CD14-positive monocyte (primary cell): ENCODE results near the gene AKAIN1. TPM values are rescaled to one million over a fixed set of nuclear protein-coding genes. Genes with fewer than 3 reads are reported as not detected.

Source experiments
- DNase-seq, 3 donors: peaks; one replicate each; pipeline ENCODE4 v3.0.0-alpha.2; 2011 to 2022
- H2AFZ ChIP-seq: 2 replicates; pipeline ENCODE4 v1.6.0; 2012; ENCODE audit warnings: mild to moderate bottlenecking, low read depth, low read length, inconsistent platforms; ENCODE audit not compliant: insufficient read depth, poor library complexity, severe bottlenecking
- H3K27ac ChIP-seq, 2 donors: 1 replicate in 1 of 2; 2 replicates in 1 of 2; pipeline ENCODE4 v1.5.1; 2012 to 2013; ENCODE audit warnings: low read length in 2 of 2, control low read depth in 1 of 2, inconsistent platforms in 1 of 2, low read depth in 1 of 2, mild to moderate bottlenecking in 1 of 2
- H3K27me3 ChIP-seq, 2 donors: one replicate each; pipeline versions ENCODE4 v1.6.0 to v1.6.1; 2011 to 2013; ENCODE audit warnings: low read length in 2 of 2; ENCODE audit not compliant: control insufficient read depth in 2 of 2, insufficient read depth in 2 of 2
- H3K36me3 ChIP-seq, 2 donors: replicated peaks in 1 of 2; 1 replicate in 1 of 2; 2 replicates in 1 of 2; pipeline versions ENCODE4 v1.5.1 to v1.6.1; 2012 to 2013; ENCODE audit warnings: low read length in 2 of 2, control low read depth in 1 of 2, inconsistent platforms in 1 of 2, mild to moderate bottlenecking in 1 of 2; ENCODE audit not compliant: insufficient read depth in 2 of 2, control insufficient read depth in 1 of 2
- H3K4me1 ChIP-seq, 2 donors: 1 replicate in 1 of 2; 2 replicates in 1 of 2; pipeline versions ENCODE4 v1.5.1 to v1.6.1; 2012 to 2013; ENCODE audit warnings: low read length in 2 of 2, control low read depth in 1 of 2, inconsistent platforms in 1 of 2, mild to moderate bottlenecking in 1 of 2, moderate library complexity in 1 of 2; ENCODE audit not compliant: insufficient read depth in 2 of 2, control insufficient read depth in 1 of 2
- H3K4me2 ChIP-seq: replicated peaks from 2 replicates; pipeline ENCODE3; 2012; ENCODE audit warnings: low read length, moderate library complexity, mild to moderate bottlenecking; ENCODE audit not compliant: poor library complexity, severe bottlenecking; ENCODE audit errors: extremely low read depth
- H3K4me3 ChIP-seq, 3 experiments: fragments of 200-600 bp in 1 of 3; sonication (generic) in 1 of 3; replicated peaks in 1 of 3; 1 replicate in 2 of 3; 2 replicates in 1 of 3; pipeline ENCODE4 v1.5.1; 2011 to 2013; ENCODE audit warnings: low read length in 3 of 3, mild to moderate bottlenecking in 3 of 3, control low read depth in 2 of 3, low read depth in 2 of 3, inconsistent platforms in 1 of 3, moderate library complexity in 1 of 3
- H3K79me2 ChIP-seq: 2 replicates; pipeline ENCODE4 v1.6.0; 2012; ENCODE audit warnings: mild to moderate bottlenecking, control low read depth, inconsistent platforms, low read length, moderate library complexity; ENCODE audit not compliant: insufficient read depth
- H3K9ac ChIP-seq: 2 replicates; pipeline ENCODE4 v1.6.0; 2017; ENCODE audit warnings: low read length, mild to moderate bottlenecking; ENCODE audit not compliant: insufficient read depth, poor library complexity, severe bottlenecking
- H3K9me3 ChIP-seq, 2 donors: replicated peaks in 1 of 2; 1 replicate in 1 of 2; 2 replicates in 1 of 2; pipeline versions ENCODE4 v1.5.1 to v1.6.1; 2012 to 2013; ENCODE audit warnings: low read length in 2 of 2, control low read depth in 1 of 2; ENCODE audit not compliant: control insufficient read depth in 1 of 2, insufficient read depth in 1 of 2
- H4K20me1 ChIP-seq: 2 replicates; pipeline ENCODE4 v1.6.0; 2012; ENCODE audit warnings: mild to moderate bottlenecking, low read length, control low read depth, moderate library complexity; ENCODE audit not compliant: insufficient read depth
- H3K27ac Mint-ChIP-seq, 7 donors: one replicate each; pipeline ENCODE4 v1.8.0; 2020; ENCODE audit warnings: mild to moderate bottlenecking in 7 of 7, mixed read lengths in 7 of 7, moderate library complexity in 6 of 7, inconsistent platforms in 2 of 7
- H3K27me3 Mint-ChIP-seq, 3 donors: one replicate each; pipeline ENCODE4 v1.8.0; 2021 to 2022; ENCODE audit warnings: low read depth in 3 of 3, mild to moderate bottlenecking in 3 of 3, mixed read lengths in 3 of 3, moderate library complexity in 3 of 3, inconsistent platforms in 1 of 3
- H3K36me3 Mint-ChIP-seq, 2 donors: one replicate each; pipeline ENCODE4 v1.8.0; 2020; ENCODE audit warnings: mixed read lengths in 2 of 2, inconsistent platforms in 1 of 2, mild to moderate bottlenecking in 1 of 2
- H3K4me1 Mint-ChIP-seq: one replicate; pipeline ENCODE4 v1.8.0; 2020; ENCODE audit warnings: mild to moderate bottlenecking, mixed read lengths
- H3K4me3 Mint-ChIP-seq, 2 donors: one replicate each; pipeline ENCODE4 v1.8.0; 2020; ENCODE audit warnings: mild to moderate bottlenecking in 2 of 2, mixed read lengths in 2 of 2, moderate library complexity in 1 of 2
- H3K9me3 Mint-ChIP-seq, 7 donors: one replicate each; pipeline ENCODE4 v1.8.0; 2020 to 2022; ENCODE audit warnings: mixed read lengths in 7 of 7, mild to moderate bottlenecking in 6 of 7, moderate library complexity in 6 of 7, inconsistent platforms in 2 of 7
- CTCF ChIP-seq: fragments of 200-600 bp; IDR thresholded peaks from one replicate; pipeline ENCODE4 v1.8.0; 2022; ENCODE audit warnings: antibody characterized with exemption, mild to moderate bottlenecking
- WGBS: methylation state at CpG from one replicate; pipeline ENCODE4 v1.1.5; 2013; ENCODE audit warnings: missing lambda C conversion rate; ENCODE audit not compliant: insufficient coverage; 5-methylcytosine and 5-hydroxymethylcytosine counted together
- intact Hi-C, 2 donors: fragments of 100-400 bp; cut with micrococcal nuclease; formaldehyde crosslinking; loops; one replicate each; pipeline versions ENCODE4 v1.15.0 to v1.15.1; 2023
- polyA plus RNA-seq, 3 donors: library from polyadenylated mRNA; depleted of rRNA in 1 of 3; unstranded in 2 of 3; stranded (reverse) in 1 of 3; fragments of 300-500 nt in 2 of 3; fragments of >200 nt in 1 of 3; fragmentation: Illumina TruSeq in 2 of 3; gene quantifications; 1 replicate in 2 of 3; 2 replicates in 1 of 3; pipeline ENCODE4 v1.2.3, GENCODE V29; 2012 to 2021

AKAIN1 gene
- polyA plus RNA-seq, 3 donors = not detected

GRCh38 chr18:5106730-5107129 is 90.3 kb downstream of the AKAIN1 start:
- no CpG with 5 or more reads among the region's 1 CpG for WGBS
- Histone ChIP-seq H3K4me1 (no peaks in the 10 kb centered on the region), H2AFZ (no peak overlapping the region), H3K9ac (no peak overlapping the region), H3K36me3 (no peaks in the 10 kb centered on the region), H3K27me3 (no peaks in the 10 kb centered on the region), H3K79me2 (no peaks in the 10 kb centered on the region), H3K4me2 (no peak overlapping the region), H4K20me1 (no peaks in the 10 kb centered on the region), H3K27ac (no peak overlapping the region), H3K9me3 (no peaks in the 10 kb centered on the region), H3K4me3 (no peak overlapping the region)
- intact Hi-C loops = no loop called here
- no peak for TF ChIP-seq CTCF
- H3K9me3 Mint-ChIP-seq = no peaks in the 10 kb centered on the region
- no peak overlapping the region for H3K27ac Mint-ChIP-seq
- H3K27me3 Mint-ChIP-seq = no peaks in the 10 kb centered on the region
- no peaks in the 10 kb centered on the region for H3K4me1 Mint-ChIP-seq
- no peak overlapping the region for H3K4me3 Mint-ChIP-seq
- no peak for DNase-seq
- no peaks in the 10 kb centered on the region for H3K36me3 Mint-ChIP-seq

- peaks cover 0 to 5% (median 0%) of the 10 kb centered on the region in 7 donors for H3K9me3 Mint-ChIP-seq
- H3K4me1 Mint-ChIP-seq = no peaks in the 10 kb centered on the region
- no peaks in the 10 kb centered on the region for H3K79me2 ChIP-seq
- TF ChIP-seq CTCF = no peak
- no peak overlapping the region for H3K4me3 Mint-ChIP-seq
- H3K9ac ChIP-seq = no peak overlapping the region
- WGBS = 94% methylated on average over 3 of the region's 3 CpGs
- H3K4me1 ChIP-seq = no peaks in the 10 kb centered on the region
- no peaks in the 10 kb centered on the region for H3K27me3 ChIP-seq
- H3K36me3 Mint-ChIP-seq = no peaks in the 10 kb centered on the region
- H3K27ac ChIP-seq = no peak overlapping the region
- no peaks in the 10 kb centered on the region for H3K9me3 ChIP-seq
- H2AFZ ChIP-seq = no peak overlapping the region
- no peaks in the 10 kb centered on the region for H3K36me3 ChIP-seq
- no peak overlapping the region for H3K27ac Mint-ChIP-seq
- no peak for DNase-seq
- H4K20me1 ChIP-seq = no peaks in the 10 kb centered on the region
- intact Hi-C loops = no loop called here
- H3K27me3 Mint-ChIP-seq = peaks cover 0 to 2% (median 0%) of the 10 kb centered on the region in 3 donors
- no peak overlapping the region for H3K4me2 ChIP-seq
- H3K4me3 ChIP-seq = no peak overlapping the region
These were observed 92.8 kb downstream of the AKAIN1 start for GRCh38 chr18:5104246-5104645.
